GM12865 (cell line): ENCODE measurements around the gene CLEC20A.

ENCODE experiments used
- DNase-seq: peaks from one replicate; pipeline ENCODE4 v3.0.0; 2010; ENCODE audit warnings: low read depth
- H3K4me3 ChIP-seq: 2 replicates; pipeline ENCODE4 v1.5.1; 2011; ENCODE audit warnings: mild to moderate bottlenecking, low read depth, low read length, control low read depth
- TF ChIP-seq, protein P1 (sequence below): IDR thresholded peaks from 2 replicates; pipeline ENCODE4 v1.5.1; 2011; ENCODE audit warnings: low read length, control low read depth, low read depth, inconsistent platforms; ENCODE audit not compliant: insufficient read depth; ENCODE audit errors: missing control alignments

CLEC20A gene

DNA sequence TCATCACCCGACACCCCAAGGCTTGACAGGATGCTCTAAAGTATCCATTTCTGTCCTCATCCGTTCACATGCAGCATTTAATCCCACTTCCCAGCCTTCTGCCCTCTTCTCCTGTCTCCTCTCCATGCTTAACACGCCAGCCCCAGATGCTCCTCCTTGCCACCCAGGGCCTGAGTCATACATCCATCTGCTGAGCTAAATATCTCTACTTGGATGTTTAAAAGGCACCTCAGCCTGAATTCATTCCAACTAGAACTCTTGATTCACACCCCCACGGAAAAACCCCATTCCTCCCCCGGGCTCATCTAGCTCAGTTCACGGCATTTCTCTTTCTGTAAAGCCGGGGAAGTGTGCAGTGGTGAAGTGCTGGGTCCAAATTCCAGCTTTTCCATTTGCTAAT lies 43.9 kb upstream of the CLEC20A start:
- no peak for DNase-seq
- TF ChIP-seq, protein P1, sequence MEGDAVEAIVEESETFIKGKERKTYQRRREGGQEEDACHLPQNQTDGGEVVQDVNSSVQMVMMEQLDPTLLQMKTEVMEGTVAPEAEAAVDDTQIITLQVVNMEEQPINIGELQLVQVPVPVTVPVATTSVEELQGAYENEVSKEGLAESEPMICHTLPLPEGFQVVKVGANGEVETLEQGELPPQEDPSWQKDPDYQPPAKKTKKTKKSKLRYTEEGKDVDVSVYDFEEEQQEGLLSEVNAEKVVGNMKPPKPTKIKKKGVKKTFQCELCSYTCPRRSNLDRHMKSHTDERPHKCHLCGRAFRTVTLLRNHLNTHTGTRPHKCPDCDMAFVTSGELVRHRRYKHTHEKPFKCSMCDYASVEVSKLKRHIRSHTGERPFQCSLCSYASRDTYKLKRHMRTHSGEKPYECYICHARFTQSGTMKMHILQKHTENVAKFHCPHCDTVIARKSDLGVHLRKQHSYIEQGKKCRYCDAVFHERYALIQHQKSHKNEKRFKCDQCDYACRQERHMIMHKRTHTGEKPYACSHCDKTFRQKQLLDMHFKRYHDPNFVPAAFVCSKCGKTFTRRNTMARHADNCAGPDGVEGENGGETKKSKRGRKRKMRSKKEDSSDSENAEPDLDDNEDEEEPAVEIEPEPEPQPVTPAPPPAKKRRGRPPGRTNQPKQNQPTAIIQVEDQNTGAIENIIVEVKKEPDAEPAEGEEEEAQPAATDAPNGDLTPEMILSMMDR, result no peak
- H3K4me3 ChIP-seq, result no peak overlapping the region

DNA sequence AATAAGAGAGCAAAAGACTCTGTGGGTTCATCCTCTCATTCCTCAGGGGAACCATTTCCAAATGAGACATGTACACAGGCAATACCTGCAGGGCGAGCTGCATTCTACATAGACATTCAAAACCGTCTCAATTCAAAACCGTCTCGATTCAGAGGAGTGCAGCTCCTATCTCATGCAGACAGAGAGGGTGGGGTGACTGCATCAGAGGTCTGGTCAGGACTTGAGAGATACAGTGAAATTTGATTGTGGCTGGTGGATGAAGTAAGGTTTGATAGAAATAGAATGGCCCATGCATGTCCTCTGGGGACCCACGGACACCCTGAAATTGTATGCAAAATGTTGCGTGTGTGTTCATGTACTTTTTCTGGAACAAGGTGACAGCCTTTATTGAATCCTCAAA lies 43.4 kb upstream of the CLEC20A start:
- no peak overlapping the region for H3K4me3 ChIP-seq
- TF ChIP-seq, protein P1, result no peak

DNA sequence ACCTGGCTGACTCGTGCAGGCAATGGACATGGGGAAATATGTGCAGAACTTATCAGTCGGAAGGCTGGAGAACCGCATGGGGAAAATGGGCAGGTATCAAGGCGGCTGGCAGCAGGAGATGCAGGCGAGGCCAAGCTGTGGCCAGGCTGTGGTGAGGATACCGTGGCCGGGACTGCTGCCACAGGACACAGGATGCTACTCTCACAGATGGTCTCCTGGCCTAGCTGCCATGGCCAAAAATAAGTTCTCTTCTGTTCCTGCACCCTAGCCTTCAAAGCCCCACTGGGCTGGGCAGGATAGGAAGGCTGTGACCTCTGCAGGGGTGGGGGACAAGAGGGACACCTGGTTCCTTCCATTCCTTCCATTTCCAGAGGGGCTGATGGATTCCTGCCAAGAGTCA lies 42.5 kb upstream of the CLEC20A start:
- DNase-seq, result no peak
- TF ChIP-seq, protein P1, result no peak
- no peak overlapping the region for H3K4me3 ChIP-seq

More for the DNA sequence above, 43.4 kb upstream of the CLEC20A start:
- no peak for DNase-seq

DNA sequence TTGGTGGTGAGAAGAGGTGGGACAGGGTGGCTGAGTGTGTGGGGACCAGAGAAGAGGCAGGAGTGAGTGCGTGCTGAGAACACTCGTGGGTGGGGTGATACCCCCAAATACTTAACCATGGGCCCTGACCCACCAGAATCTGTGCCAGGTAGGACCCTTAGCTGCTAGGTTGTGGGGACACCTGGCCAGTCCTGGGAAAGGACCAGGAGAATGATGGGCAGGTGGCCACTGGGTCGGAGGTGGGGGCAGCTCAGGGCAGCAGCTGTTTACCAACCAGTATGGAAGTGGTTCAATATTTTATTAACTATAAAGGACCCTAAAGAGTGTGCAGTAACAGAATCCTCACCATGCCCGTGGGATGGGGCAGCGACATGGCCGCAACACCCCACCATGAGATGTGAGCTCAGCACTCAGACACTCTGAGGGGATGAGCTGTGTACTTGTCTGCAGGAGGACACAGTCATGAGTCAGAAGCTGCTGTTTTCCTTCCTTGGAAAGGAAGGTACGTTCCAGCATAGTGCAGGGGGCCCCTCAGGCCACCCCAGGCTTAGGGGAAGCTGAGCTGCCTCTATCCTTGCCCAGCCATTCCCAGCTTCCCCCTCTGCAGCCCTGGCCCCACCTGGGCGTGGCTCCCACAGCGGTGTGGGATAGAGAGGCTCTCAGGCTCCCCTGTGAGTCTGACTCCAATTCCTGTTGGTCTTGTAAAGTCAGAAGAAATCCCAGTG lies 41.6 kb upstream of the CLEC20A start:
- no peak for DNase-seq
- TF ChIP-seq, protein P1, result no peak
- H3K4me3 ChIP-seq, result no peak overlapping the region

DNA sequence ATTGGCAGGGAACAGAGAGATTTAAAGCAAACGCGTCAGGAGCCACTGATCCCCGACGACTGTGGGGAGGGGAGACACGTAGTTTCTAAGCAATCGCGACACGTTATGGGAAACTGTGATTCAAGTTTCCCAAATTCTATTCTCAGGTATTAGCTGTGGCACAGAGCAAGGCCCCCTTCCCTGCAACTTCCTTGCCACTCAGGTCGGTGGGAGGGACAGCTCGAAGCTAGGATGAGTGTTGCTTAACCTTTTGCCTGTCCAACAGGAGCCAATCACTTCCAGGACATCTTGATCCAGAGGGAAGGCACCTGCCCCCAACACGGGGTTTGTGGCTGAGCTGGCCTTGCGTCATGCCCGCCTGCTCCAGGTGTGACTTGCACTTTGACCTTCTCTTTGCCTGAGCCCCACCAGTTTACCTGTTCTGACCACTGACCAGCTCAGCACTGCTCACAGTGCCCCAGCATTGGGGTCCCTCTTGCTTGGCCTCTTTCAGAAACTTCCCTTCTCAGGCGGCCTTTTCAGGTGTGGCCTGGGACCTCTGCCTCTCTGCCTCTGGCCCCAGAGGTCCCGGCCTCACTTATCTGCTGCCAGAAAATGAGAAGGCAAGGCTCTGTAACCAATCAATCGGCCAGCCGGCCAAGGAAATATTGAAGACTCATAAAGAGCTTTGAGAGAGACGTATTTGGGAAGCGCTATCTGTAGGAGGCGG lies 40.8 kb upstream of the CLEC20A start:
- H3K4me3 ChIP-seq, result no peak overlapping the region
- DNase-seq, result no peak
- TF ChIP-seq, protein P1, result no peak

DNA sequence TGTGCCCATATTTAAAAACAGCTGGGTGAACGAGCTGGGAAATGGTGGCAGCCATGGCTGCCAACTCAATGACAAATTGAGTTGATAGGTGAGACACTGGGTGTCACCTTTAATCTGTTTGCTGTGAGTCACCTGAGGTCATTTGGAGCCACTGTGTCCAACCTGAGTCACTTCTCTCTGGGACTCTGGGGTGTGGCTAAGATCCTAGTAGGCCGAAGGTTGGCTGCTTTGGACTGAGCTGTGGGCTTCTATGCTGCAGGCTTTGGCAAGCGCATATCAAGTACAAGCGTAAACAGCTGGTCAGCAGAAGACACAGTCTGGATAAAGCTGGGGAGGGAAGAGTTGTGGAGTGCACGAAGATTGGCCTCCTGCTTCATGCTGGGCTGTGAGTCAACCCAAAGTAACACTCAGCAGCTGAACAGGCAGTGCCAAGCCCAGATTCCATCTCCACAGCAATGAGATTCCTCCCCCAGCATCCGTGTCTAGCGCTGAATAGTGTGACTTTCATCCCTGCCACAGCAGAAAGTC lies 40.1 kb upstream of the CLEC20A start:
- TF ChIP-seq, protein P1, result no peak
- no peak for DNase-seq
- no peak overlapping the region for H3K4me3 ChIP-seq
